Smooth muscle cell (in vitro differentiated cells): Measurements from ENCODE around the gene ADGRL3. TPM values are rescaled to one million over a fixed set of nuclear protein-coding genes. Genes with fewer than 3 reads are reported as not detected.

Experiments
- DNase-seq: peaks from one replicate; lab custom pipeline; 2025; ENCODE audit not compliant: unreplicated experiment; lab: John Stamatoyannopoulos, UW
- H2AFZ ChIP-seq: fragments of 200-600 bp; sonication (generic); 2 replicates; pipeline ENCODE4 v1.6.0; 2016; ENCODE audit warnings: antibody characterized with exemption, low read depth, mild to moderate bottlenecking
- H3F3A ChIP-seq: fragments of 200-600 bp; sonication (generic); 2 replicates; pipeline ENCODE4 v1.6.0; 2017; ENCODE audit warnings: antibody characterized with exemption, low read depth
- H3K27ac ChIP-seq: fragments of 200-600 bp; sonication (generic); 2 replicates; pipeline ENCODE4 v1.5.1; 2016; ENCODE audit warnings: low read depth, mild to moderate bottlenecking
- H3K27me3 ChIP-seq: fragments of 200-600 bp; sonication (generic); 2 replicates; pipeline ENCODE4 v1.6.1; 2016; ENCODE audit warnings: low read depth, mild to moderate bottlenecking
- H3K36me3 ChIP-seq: fragments of 200-600 bp; sonication (generic); 2 replicates; pipeline ENCODE4 v1.5.1; 2016; ENCODE audit warnings: low read depth
- H3K4me1 ChIP-seq: fragments of 200-600 bp; sonication (generic); 2 replicates; pipeline ENCODE4 v1.5.1; 2016; ENCODE audit warnings: low read depth
- H3K4me2 ChIP-seq: fragments of 200-600 bp; sonication (generic); 2 replicates; pipeline ENCODE4 v1.6.0; 2016; ENCODE audit warnings: mild to moderate bottlenecking
- H3K4me3 ChIP-seq: fragments of 200-600 bp; sonication (generic); 2 replicates; pipeline ENCODE4 v1.5.1; 2016; ENCODE audit warnings: mild to moderate bottlenecking
- H3K79me2 ChIP-seq: fragments of 200-600 bp; sonication (generic); 2 replicates; pipeline ENCODE4 v1.6.0; 2016; ENCODE audit warnings: low read depth, mild to moderate bottlenecking
- H3K9ac ChIP-seq: fragments of 200-600 bp; sonication (generic); 2 replicates; pipeline ENCODE4 v1.6.0; 2016; ENCODE audit warnings: low read depth
- H3K9me3 ChIP-seq: fragments of 200-600 bp; sonication (generic); replicated peaks from 2 replicates; pipeline ENCODE4 v1.5.1; 2016; ENCODE audit warnings: low read depth
- H4K20me1 ChIP-seq: fragments of 200-600 bp; sonication (generic); 2 replicates; pipeline ENCODE4 v1.6.0; 2016; ENCODE audit warnings: low read depth
- WGBS: methylation state at CpG from one replicate; pipeline ENCODE4 v1.1.7; 2016; ENCODE audit warnings: low lambda C conversion rate; 5-methylcytosine and 5-hydroxymethylcytosine counted together
- polyA plus RNA-seq: library from polyadenylated mRNA; unstranded; fragments of >200 nt; fragmentation: Nextera tagmentation; extraction: Ambion mirVana; gene quantifications from 2 replicates; pipeline ENCODE4 v1.2.1, GENCODE V29; 2016
- total RNA-seq: library from RNA; depleted of rRNA; stranded (reverse); fragments of >200 nt; gene quantifications from 2 replicates; pipeline ENCODE4 v1.2.3, GENCODE V29; 2014
- TF ChIP-seq, protein P1 (sequence below): fragments of 200-600 bp; sonication (generic); IDR thresholded peaks from 2 replicates; pipeline ENCODE4 v1.5.1; 2017; ENCODE audit warnings: borderline replicate concordance, mild to moderate bottlenecking, antibody characterized with exemption; ENCODE audit not compliant: insufficient read depth, poor library complexity, severe bottlenecking

The ADGRL3 gene
- total and polyA plus RNA-seq, 2 experiments from 2014 or later, result 2.4 to 9.5 TPM

DNA sequence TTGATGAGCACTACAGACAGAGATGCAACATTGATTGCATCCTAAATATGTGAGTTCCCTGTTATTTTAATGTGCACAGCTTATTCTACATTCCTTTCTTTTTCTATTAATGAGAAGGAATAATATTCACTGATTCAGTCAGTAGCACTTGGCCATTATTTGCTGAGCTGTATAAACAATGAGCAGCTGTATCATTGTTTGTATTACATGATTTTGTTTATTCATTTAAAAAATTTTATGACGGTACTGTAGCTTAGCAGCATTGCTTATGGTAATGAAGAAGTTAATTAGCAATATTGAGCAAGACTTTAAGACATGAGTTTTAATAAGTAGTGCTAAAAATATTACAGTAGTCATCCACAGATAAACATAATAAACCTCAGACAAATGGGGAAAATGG is 582.0 kb downstream of the ADGRL3 start:
- H3K9ac ChIP-seq, result no peak overlapping the region
- H3K27ac ChIP-seq, result no peak overlapping the region
- no peaks in the 10 kb centered on the region for H4K20me1 ChIP-seq
- no peak overlapping the region for H3K4me3 ChIP-seq
- no peaks in the 10 kb centered on the region for H3K36me3 ChIP-seq
- DNase-seq, result no peak
- H3K4me2 ChIP-seq, result no peak overlapping the region
- no peak overlapping the region for H2AFZ ChIP-seq
- no peaks in the 10 kb centered on the region for H3F3A ChIP-seq
- WGBS, result 64% methylated on average over 1 of the region's 1 CpG
- no peaks in the 10 kb centered on the region for H3K79me2 ChIP-seq
- TF ChIP-seq, protein P1, sequence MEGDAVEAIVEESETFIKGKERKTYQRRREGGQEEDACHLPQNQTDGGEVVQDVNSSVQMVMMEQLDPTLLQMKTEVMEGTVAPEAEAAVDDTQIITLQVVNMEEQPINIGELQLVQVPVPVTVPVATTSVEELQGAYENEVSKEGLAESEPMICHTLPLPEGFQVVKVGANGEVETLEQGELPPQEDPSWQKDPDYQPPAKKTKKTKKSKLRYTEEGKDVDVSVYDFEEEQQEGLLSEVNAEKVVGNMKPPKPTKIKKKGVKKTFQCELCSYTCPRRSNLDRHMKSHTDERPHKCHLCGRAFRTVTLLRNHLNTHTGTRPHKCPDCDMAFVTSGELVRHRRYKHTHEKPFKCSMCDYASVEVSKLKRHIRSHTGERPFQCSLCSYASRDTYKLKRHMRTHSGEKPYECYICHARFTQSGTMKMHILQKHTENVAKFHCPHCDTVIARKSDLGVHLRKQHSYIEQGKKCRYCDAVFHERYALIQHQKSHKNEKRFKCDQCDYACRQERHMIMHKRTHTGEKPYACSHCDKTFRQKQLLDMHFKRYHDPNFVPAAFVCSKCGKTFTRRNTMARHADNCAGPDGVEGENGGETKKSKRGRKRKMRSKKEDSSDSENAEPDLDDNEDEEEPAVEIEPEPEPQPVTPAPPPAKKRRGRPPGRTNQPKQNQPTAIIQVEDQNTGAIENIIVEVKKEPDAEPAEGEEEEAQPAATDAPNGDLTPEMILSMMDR, result no peak
- H3K27me3 ChIP-seq, result no peaks in the 10 kb centered on the region
- no peaks in the 10 kb centered on the region for H3K4me1 ChIP-seq
- H3K9me3 ChIP-seq, result no peaks in the 10 kb centered on the region

GRCh38 chr4:61783050-61783449 is 582.9 kb downstream of the ADGRL3 start:
- Histone ChIP-seq H4K20me1 (no peaks in the 10 kb centered on the region), H3K4me1 (no peaks in the 10 kb centered on the region), H3K27ac (no peak overlapping the region), H3K4me3 (no peak overlapping the region), H3K4me2 (no peak overlapping the region), H2AFZ (no peak overlapping the region), H3K27me3 (no peaks in the 10 kb centered on the region), H3K79me2 (no peaks in the 10 kb centered on the region), H3F3A (no peaks in the 10 kb centered on the region), H3K9me3 (no peaks in the 10 kb centered on the region), H3K9ac (no peak overlapping the region), H3K36me3 (no peaks in the 10 kb centered on the region)
- DNase-seq, result no peak
- TF ChIP-seq, protein P1, result no peak

GRCh38 chr4:61785761-61786160 is 585.6 kb downstream of the ADGRL3 start:
- no peak overlapping the region for H3K4me3 ChIP-seq
- H3K4me1 ChIP-seq, result no peaks in the 10 kb centered on the region
- 92% methylated on average over 1 of the region's 1 CpG for WGBS
- H3K36me3 ChIP-seq, result no peaks in the 10 kb centered on the region
- H3K9ac ChIP-seq, result no peak overlapping the region
- no peaks in the 10 kb centered on the region for H3K27me3 ChIP-seq
- no peaks in the 10 kb centered on the region for H3K79me2 ChIP-seq
- no peaks in the 10 kb centered on the region for H3K9me3 ChIP-seq
- H4K20me1 ChIP-seq, result no peaks in the 10 kb centered on the region
- no peak overlapping the region for H3K27ac ChIP-seq
- DNase-seq, result no peak
- H3F3A ChIP-seq, result no peaks in the 10 kb centered on the region
- no peak overlapping the region for H3K4me2 ChIP-seq
- TF ChIP-seq, protein P1, result no peak
- H2AFZ ChIP-seq, result no peak overlapping the region

DNA sequence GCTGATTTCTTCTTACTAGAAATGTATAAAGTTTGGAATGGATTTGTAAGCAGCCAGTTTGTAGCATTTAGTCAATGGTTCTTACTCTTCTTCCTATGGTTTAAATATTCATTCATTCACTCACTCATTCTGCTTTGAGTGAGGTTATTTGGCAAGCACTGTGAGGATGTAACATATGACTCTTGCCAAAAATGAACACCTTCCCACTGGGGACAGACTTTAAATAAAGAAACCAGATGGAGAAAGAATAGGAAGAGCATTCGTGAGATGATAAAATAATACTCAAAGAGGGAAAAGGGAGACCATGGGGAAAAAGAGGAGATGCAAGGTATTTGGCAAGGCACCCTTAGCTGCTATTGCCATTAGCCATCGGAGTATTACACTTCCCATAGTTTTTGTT is 586.1 kb downstream of the ADGRL3 start:
- H2AFZ ChIP-seq, result no peak overlapping the region
- no peaks in the 10 kb centered on the region for H3K36me3 ChIP-seq
- H3K4me1 ChIP-seq, result no peaks in the 10 kb centered on the region
- no peaks in the 10 kb centered on the region for H3K9me3 ChIP-seq
- H3K27me3 ChIP-seq, result no peaks in the 10 kb centered on the region
- no peak overlapping the region for H3K4me2 ChIP-seq
- no peak overlapping the region for H3K4me3 ChIP-seq
- TF ChIP-seq, protein P1, result no peak
- WGBS, result 90% methylated on average over 2 of the region's 2 CpGs
- H3K79me2 ChIP-seq, result no peaks in the 10 kb centered on the region
- H3F3A ChIP-seq, result no peaks in the 10 kb centered on the region
- no peak overlapping the region for H3K27ac ChIP-seq
- no peak overlapping the region for H3K9ac ChIP-seq
- H4K20me1 ChIP-seq, result no peaks in the 10 kb centered on the region
- no peak for DNase-seq
